Fibroblast of skin of left quadriceps (primary cell): ENCODE measurements around the gene HSPB9.

Experiments used
- DNase-seq, 2 experiments: peaks; one replicate each; pipeline ENCODE4 v3.0.0-alpha.2; 2013; ENCODE audit warnings: low read depth in 2 of 2

Gene HSPB9

GRCh38 chr17:42122371-42123303 lies at the start of gene HSPB9:
Gene HSPB9, plus strand, starts transcription at chr17:42122804. Its CDS starts 47 bp downstream, at chr17:42122851.
- DNase-seq = no peak

- no peak for DNase-seq
These were observed 46.8 kb upstream of the HSPB9 start for GRCh38 chr17:42075789-42076188.

- no peak for DNase-seq
These were observed 45.6 kb upstream of the HSPB9 start for GRCh38 chr17:42076797-42077559.

- no peak for DNase-seq
These were observed 44.8 kb upstream of the HSPB9 start for GRCh38 chr17:42077755-42078154.

GRCh38 chr17:42078396-42079043 lies 44.1 kb upstream of the HSPB9 start:
- no peak for DNase-seq

- DNase-seq = no peak
These were observed 43.1 kb upstream of the HSPB9 start for GRCh38 chr17:42079541-42079940.

- no peak for DNase-seq
These were observed 41.0 kb upstream of the HSPB9 start for GRCh38 chr17:42081516-42082129.

GRCh38 chr17:42087042-42087701 lies 35.4 kb upstream of the HSPB9 start:
- no peak for DNase-seq

GRCh38 chr17:42087736-42088705 lies 34.6 kb upstream of the HSPB9 start:
- DNase-seq = no peak

GRCh38 chr17:42088736-42089135 lies 33.9 kb upstream of the HSPB9 start:
- DNase-seq = no peak

- DNase-seq = no peak
These were observed 31.4 kb upstream of the HSPB9 start for GRCh38 chr17:42090964-42091790.

- DNase-seq = no peak
These were observed 29.7 kb upstream of the HSPB9 start for GRCh38 chr17:42092939-42093338.

GRCh38 chr17:42094375-42095069 lies 28.1 kb upstream of the HSPB9 start:
- no peak for DNase-seq

- no peak for DNase-seq
These were observed 26.1 kb upstream of the HSPB9 start for GRCh38 chr17:42096360-42097111.

- DNase-seq = no peak
These were observed 24.6 kb upstream of the HSPB9 start, which contains the start of gene ZNF385C for GRCh38 chr17:42097691-42098631. Gene ZNF385C, minus strand, starts transcription at chr17:42098473. Its CDS starts 35,417 bp downstream, at chr17:42063056.

- no peak for DNase-seq
These were observed 23.7 kb upstream of the HSPB9 start for GRCh38 chr17:42098730-42099399.
